ENCODE results near the gene DDX46.

DDX46 gene

DNA sequence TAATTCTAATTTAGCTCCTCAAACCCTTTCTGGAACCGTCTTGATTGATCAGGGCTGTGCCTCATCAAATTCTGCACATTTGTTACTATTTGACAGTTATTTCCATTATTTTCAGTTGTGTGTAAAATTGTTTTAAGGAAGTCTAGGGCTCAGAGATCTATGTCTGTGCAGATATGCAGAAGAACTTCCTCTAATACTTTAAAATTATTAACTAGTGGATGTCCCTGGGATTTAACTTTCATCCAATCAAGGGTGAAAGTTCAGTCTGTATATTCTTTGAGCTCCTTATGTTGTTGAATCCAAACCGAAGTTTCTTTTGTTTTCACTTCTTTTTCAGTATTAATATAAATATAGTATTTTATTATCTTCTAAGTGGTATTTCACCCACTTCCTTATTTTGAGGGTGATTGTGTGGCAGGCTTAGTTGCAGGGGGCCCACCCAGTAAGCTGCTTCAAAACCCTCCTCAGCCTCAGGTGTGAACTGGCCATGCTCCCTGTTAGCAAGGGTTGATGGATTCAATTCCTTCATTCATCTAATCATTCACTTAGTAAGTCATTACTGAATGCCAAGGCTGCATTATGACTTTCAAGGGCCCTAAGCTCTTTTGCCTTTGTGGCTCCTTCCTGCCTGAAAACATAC is 22.3 kb upstream of the DDX46 start:
- Histone ChIP-seq H3K9me3 (replicated peaks; ENCODE audit: insufficient read depth, low read length) (no peaks in the 10 kb centered on the region), H3K4me1 (ENCODE audit: low read length) (peaks cover 18% of the 10 kb centered on the region; the same call in 1 of the 2 replicates), H3K36me3 (replicated peaks; ENCODE audit: insufficient read depth, low read length) (no peaks in the 10 kb centered on the region), H3K9ac (ENCODE audit: low read length) (no peak overlapping the region), H3K79me2 (ENCODE audit: low read length) (peaks cover 29% of the 10 kb centered on the region), H3K27me3 (replicated peaks; ENCODE audit: insufficient read depth, low read length) (no peaks in the 10 kb centered on the region), H3K4me3 (ENCODE audit: low read length) (no peak overlapping the region), H3K9me2 (replicated peaks; ENCODE audit: insufficient read depth, low read length) (no peaks in the 10 kb centered on the region), H3K4me2 (ENCODE audit: low read depth, low read length) (no peak overlapping the region), H2AFZ (ENCODE audit: low read length) (no peak overlapping the region), H3F3A (ENCODE audit: insufficient read depth, low read length) (peaks cover 10% of the 10 kb centered on the region; the same call in 1 of the 2 replicates), H3K27ac (ENCODE audit: low read length) (no peak overlapping the region), H4K20me1 (ENCODE audit: insufficient read depth, low read length) (no peaks in the 10 kb centered on the region)
- DNase-seq: no peak
- TF ChIP-seq EZH2phosphoT487 (IDR thresholded peaks at IDR 0.05; ENCODE audit: low read length) (no peak), EZH2 (optimal IDR thresholded peaks at IDR 0.05; ENCODE audit: low read depth, low read length) (no peak)
- TF ChIP-seq, protein P1, sequence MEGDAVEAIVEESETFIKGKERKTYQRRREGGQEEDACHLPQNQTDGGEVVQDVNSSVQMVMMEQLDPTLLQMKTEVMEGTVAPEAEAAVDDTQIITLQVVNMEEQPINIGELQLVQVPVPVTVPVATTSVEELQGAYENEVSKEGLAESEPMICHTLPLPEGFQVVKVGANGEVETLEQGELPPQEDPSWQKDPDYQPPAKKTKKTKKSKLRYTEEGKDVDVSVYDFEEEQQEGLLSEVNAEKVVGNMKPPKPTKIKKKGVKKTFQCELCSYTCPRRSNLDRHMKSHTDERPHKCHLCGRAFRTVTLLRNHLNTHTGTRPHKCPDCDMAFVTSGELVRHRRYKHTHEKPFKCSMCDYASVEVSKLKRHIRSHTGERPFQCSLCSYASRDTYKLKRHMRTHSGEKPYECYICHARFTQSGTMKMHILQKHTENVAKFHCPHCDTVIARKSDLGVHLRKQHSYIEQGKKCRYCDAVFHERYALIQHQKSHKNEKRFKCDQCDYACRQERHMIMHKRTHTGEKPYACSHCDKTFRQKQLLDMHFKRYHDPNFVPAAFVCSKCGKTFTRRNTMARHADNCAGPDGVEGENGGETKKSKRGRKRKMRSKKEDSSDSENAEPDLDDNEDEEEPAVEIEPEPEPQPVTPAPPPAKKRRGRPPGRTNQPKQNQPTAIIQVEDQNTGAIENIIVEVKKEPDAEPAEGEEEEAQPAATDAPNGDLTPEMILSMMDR (IDR thresholded peaks at IDR 0.05; ENCODE audit: low read length): no peak

DNA sequence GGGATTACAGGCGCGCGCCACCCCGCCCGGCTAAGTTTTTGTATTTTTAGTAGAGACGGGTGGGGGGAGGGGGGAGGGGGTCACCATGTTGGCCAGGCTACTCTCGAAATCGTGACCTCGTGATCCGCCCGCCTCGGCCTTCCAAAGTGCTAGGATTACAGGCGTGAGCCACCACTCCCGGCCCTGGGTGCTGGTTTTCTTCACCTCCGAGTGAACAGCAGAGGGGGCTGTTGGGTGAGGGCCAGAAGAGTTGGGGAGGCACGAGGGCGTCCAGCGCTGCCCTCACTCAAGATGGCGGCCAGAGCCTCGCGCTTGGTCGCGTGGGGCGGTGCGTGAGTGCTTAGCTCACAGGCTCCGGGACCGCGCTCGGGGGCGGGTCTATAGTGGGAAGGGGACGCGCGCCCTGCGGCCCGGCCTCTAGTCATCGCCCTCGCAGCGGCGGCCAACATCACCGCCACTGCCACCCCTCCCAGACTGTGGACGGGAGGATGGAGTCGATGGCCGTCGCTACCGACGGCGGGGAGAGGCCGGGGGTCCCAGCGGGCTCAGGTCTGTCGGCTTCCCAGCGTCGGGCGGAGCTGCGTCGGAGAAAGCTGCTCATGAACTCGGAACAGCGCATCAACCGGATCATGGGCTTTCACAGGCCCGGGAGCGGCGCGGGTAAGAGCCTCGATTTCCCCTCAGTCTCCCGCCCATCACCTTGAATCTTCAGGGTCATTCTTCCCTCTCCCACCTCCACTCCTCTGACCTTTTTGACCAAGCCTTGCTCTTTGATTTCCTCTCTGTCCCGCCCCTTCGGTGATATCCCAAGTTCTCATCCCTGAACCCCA is 20.2 kb upstream of the DDX46 start, which contains the start of gene CAMLG:
Gene CAMLG (plus strand): TSS at position 416 of the 830 bp plus-strand sequence. CDS start 73 bp downstream, at position 489.
- Histone ChIP-seq H3K4me3 (ENCODE audit: low read length) (peak within 1 kb of the TSS; percentile 98), H3K9ac (ENCODE audit: low read length) (peak within 1 kb of the TSS; percentile 77), H3K4me2 (ENCODE audit: low read depth, low read length) (peak within 1 kb of the TSS; percentile 93), H2AFZ (ENCODE audit: low read length) (peak within 1 kb of the TSS; percentile 99), H3K9me3 (replicated peaks; ENCODE audit: insufficient read depth, low read length) (no peaks in the 10 kb centered on the region), H3K27me3 (replicated peaks; ENCODE audit: insufficient read depth, low read length) (no peaks in the 10 kb centered on the region), H3K36me3 (replicated peaks; ENCODE audit: insufficient read depth, low read length) (no peaks in the 10 kb centered on the region), H3F3A (ENCODE audit: insufficient read depth, low read length) (peaks cover 10% of the 10 kb centered on the region; the same call in 1 of the 2 replicates), H3K79me2 (ENCODE audit: low read length) (peaks cover 34% of the 10 kb centered on the region), H3K9me2 (replicated peaks; ENCODE audit: insufficient read depth, low read length) (no peaks in the 10 kb centered on the region), H4K20me1 (ENCODE audit: insufficient read depth, low read length) (no peaks in the 10 kb centered on the region), H3K4me1 (ENCODE audit: low read length) (peaks cover 10% of the 10 kb centered on the region; the same call in 1 of the 2 replicates), H3K27ac (ENCODE audit: low read length) (peak within 1 kb of the TSS; percentile 19; the same call in 1 of the 2 replicates)
- TF ChIP-seq, protein P1 (IDR thresholded peaks at IDR 0.05; ENCODE audit: low read length): peak; percentile 75
- no peak for TF ChIP-seq EZH2 (optimal IDR thresholded peaks at IDR 0.05; ENCODE audit: low read depth, low read length)
- peak; percentile 98 for DNase-seq

DNA sequence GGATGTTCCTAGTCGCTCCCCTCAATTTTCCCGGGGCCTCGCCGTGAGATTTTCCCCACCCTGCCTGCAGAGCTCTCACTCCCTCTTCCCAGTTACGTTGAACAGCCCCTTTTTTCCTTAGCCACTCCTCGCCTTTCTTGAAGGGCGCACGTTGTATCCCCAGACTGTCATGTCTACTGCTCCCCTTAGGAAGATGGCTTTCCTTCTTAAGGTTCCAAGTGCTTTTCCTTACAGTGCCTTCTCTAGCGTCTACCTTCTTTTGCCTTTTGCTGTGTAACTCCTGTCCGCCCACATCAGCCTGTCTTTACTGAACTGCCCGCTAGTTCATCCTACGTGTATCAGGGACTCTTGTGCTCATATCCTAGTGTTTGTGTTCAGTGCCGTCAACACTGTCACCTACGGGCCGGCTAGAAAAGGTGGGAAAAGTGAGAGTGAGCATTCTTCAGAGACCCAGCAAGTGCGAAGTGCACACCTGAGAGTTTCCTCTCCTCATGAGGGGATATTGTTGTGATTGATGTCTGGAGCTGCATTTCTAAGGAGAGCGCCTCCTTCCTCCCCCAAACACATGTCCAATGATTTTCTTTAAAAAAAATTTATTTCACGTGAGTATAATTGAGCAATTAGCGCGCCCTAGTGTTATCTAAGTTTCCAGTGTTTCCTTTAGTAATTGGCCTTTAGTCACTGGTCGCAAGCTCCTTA is 19.5 kb upstream of the DDX46 start:
- H3K4me1 ChIP-seq (ENCODE audit: low read length): peaks cover 10% of the 10 kb centered on the region; the same call in 1 of the 2 replicates
- peak overlapping the region; percentile 98 for H3K4me3 ChIP-seq (ENCODE audit: low read length)
- no peaks in the 10 kb centered on the region for H4K20me1 ChIP-seq (ENCODE audit: insufficient read depth, low read length)
- peak overlapping the region; percentile 93 for H3K4me2 ChIP-seq (ENCODE audit: low read depth, low read length)
- H3K9ac ChIP-seq (ENCODE audit: low read length): peak overlapping the region; percentile 77
- DNase-seq: peak; percentile 56
- H3K27me3 ChIP-seq (replicated peaks; ENCODE audit: insufficient read depth, low read length): no peaks in the 10 kb centered on the region
- no peaks in the 10 kb centered on the region for H3K36me3 ChIP-seq (replicated peaks; ENCODE audit: insufficient read depth, low read length)
- no peaks in the 10 kb centered on the region for H3K9me2 ChIP-seq (replicated peaks; ENCODE audit: insufficient read depth, low read length)
- peaks cover 34% of the 10 kb centered on the region for H3K79me2 ChIP-seq (ENCODE audit: low read length)
- H2AFZ ChIP-seq (ENCODE audit: low read length): peak overlapping the region; percentile 99
- H3K9me3 ChIP-seq (replicated peaks; ENCODE audit: insufficient read depth, low read length): no peaks in the 10 kb centered on the region
- no peak for TF ChIP-seq EZH2phosphoT487 (IDR thresholded peaks at IDR 0.05; ENCODE audit: low read length)
- TF ChIP-seq, protein P1 (IDR thresholded peaks at IDR 0.05; ENCODE audit: low read length): peak; percentile 28
- peaks cover 10% of the 10 kb centered on the region; the same call in 1 of the 2 replicates for H3F3A ChIP-seq (ENCODE audit: insufficient read depth, low read length)
- H3K27ac ChIP-seq (ENCODE audit: low read length): peak overlapping the region; percentile 19; the same call in 1 of the 2 replicates

All from MM.1S (cell line).